H1 (cell line): ENCODE measurements around the gene MLEC. TPM values are rescaled to one million over a fixed set of nuclear protein-coding genes. Genes with fewer than 3 reads are reported as not detected.

ENCODE experiments used
- CTCF ChIA-PET: fragments of 300-600 bp; sonication (Branson Sonifier 250); formaldehyde crosslinking; loops from one replicate; lab custom pipeline; 2021; ENCODE audit not compliant: partially characterized antibody; lab: Charles Lee
- POLR2A ChIA-PET: fragments of 300-600 bp; sonication (Branson Sonifier 250); formaldehyde crosslinking; loops from one replicate; lab custom pipeline; 2021; ENCODE audit warnings: inconsistent platforms; ENCODE audit not compliant: partially characterized antibody; lab: Charles Lee
- DNase-seq, 2 experiments: peaks; one replicate each; pipeline versions ENCODE4 v3.0.0 to v3.0.0-alpha.2; 2010 to 2022; ENCODE audit warnings: low spot score in 2 of 2, low read depth in 1 of 2, mixed read lengths in 1 of 2
- FAIRE-seq: peaks from 2 replicates; lab custom pipeline; 2011; peaks lifted over from hg19 to GRCh38; lab: Jason Lieb, UNC
- H2AFZ ChIP-seq: 2 replicates; pipeline ENCODE4 v1.8.1; 2012; ENCODE audit warnings: low read length, inconsistent platforms
- H2AK5ac ChIP-seq: 2 replicates; pipeline ENCODE4 v1.6.1; 2013; ENCODE audit warnings: low read depth, low read length
- H2BK120ac ChIP-seq: replicated peaks from 2 replicates; pipeline ENCODE3; 2013; ENCODE audit warnings: low read depth, low read length, inconsistent platforms
- H2BK12ac ChIP-seq: 2 replicates; pipeline ENCODE4 v1.6.1; 2013; ENCODE audit warnings: low read depth, low read length
- H2BK15ac ChIP-seq: 2 replicates; pipeline ENCODE4 v1.6.1; 2013; ENCODE audit warnings: low read length
- H2BK20ac ChIP-seq: 2 replicates; pipeline ENCODE4 v1.6.1; 2013; ENCODE audit warnings: low read length
- H2BK5ac ChIP-seq: 2 replicates; pipeline ENCODE4 v1.6.1; 2013; ENCODE audit warnings: low read depth, low read length
- H3K14ac ChIP-seq: 2 replicates; pipeline ENCODE4 v1.6.1; 2013; ENCODE audit warnings: inconsistent platforms; ENCODE audit not compliant: insufficient read length
- H3K18ac ChIP-seq: 2 replicates; pipeline ENCODE4 v1.6.1; 2013; ENCODE audit warnings: low read length; ENCODE audit errors: extremely low read depth
- H3K23ac ChIP-seq: 2 replicates; pipeline ENCODE4 v1.6.1; 2013; ENCODE audit warnings: inconsistent platforms; ENCODE audit not compliant: insufficient read length
- H3K23me2 ChIP-seq: 2 replicates; pipeline ENCODE4 v1.6.1; 2013; ENCODE audit warnings: low read depth, low read length
- H3K27ac ChIP-seq: 2 replicates; pipeline ENCODE4 v1.6.1; 2011; ENCODE audit warnings: low read depth, low read length, inconsistent platforms
- H3K27me3 ChIP-seq, 4 experiments: replicated peaks in 1 of 4; 1 replicate in 1 of 4; 2 replicates in 3 of 4; pipeline versions ENCODE4 v1.6.1 to v1.8.1; 2011 to 2013; ENCODE audit warnings: low read length in 3 of 4, mild to moderate bottlenecking in 3 of 4, inconsistent platforms in 2 of 4, mixed read lengths in 2 of 4, moderate library complexity in 1 of 4; ENCODE audit not compliant: control insufficient read depth in 3 of 4, insufficient read depth in 3 of 4; ENCODE audit errors: extremely low read depth in 1 of 4
- H3K36me3 ChIP-seq, 4 experiments: 2 replicates each; pipeline versions ENCODE4 v1.6.1 to v1.8.1; 2011 to 2013; ENCODE audit warnings: mild to moderate bottlenecking in 4 of 4, low read length in 3 of 4, moderate library complexity in 2 of 4, control low read depth in 1 of 4, inconsistent platforms in 1 of 4; ENCODE audit not compliant: insufficient read depth in 4 of 4, control insufficient read depth in 2 of 4
- H3K4ac ChIP-seq: replicated peaks from 2 replicates; pipeline ENCODE3; 2013; ENCODE audit warnings: low read length, low read depth, mixed read lengths, inconsistent platforms; ENCODE audit not compliant: insufficient read length
- H3K4me1 ChIP-seq, 4 experiments: replicated peaks in 1 of 4; 1 replicate in 1 of 4; 2 replicates in 3 of 4; pipeline versions ENCODE4 v1.6.1 to v1.8.1; 2011 to 2013; ENCODE audit warnings: low read length in 3 of 4, inconsistent platforms in 2 of 4, mixed read lengths in 1 of 4; ENCODE audit not compliant: insufficient read depth in 4 of 4, control insufficient read depth in 3 of 4
- H3K4me2 ChIP-seq, 2 experiments: 2 replicates each; pipeline versions ENCODE4 v1.6.1 to v1.8.1; 2011 to 2013; ENCODE audit warnings: low read depth in 2 of 2, low read length in 2 of 2, control low read depth in 1 of 2, inconsistent platforms in 1 of 2, mild to moderate bottlenecking in 1 of 2; ENCODE audit not compliant: insufficient read depth in 1 of 2
- H3K4me3 ChIP-seq, 4 experiments: fragments of 200-600, 300-600 bp in 1 of 4; sonication (generic), shearing (Covaris generic), sonication (Bioruptor Twin) in 1 of 4; 2 replicates each; pipeline versions ENCODE4 v1.5.1 to v1.8.1; 2011 to 2016; ENCODE audit warnings: low read length in 4 of 4, low read depth in 3 of 4, control low read depth in 2 of 4, inconsistent platforms in 2 of 4, mild to moderate bottlenecking in 2 of 4, mixed read lengths in 1 of 4, moderate library complexity in 1 of 4; ENCODE audit not compliant: insufficient read depth in 2 of 4; ENCODE audit errors: extremely low read depth in 1 of 4
- H3K56ac ChIP-seq: replicated peaks from 2 replicates; pipeline ENCODE3; 2013; ENCODE audit warnings: low read depth, mild to moderate bottlenecking, mixed read lengths, low read length, inconsistent platforms; ENCODE audit not compliant: insufficient read length
- H3K79me1 ChIP-seq: 2 replicates; pipeline ENCODE4 v1.6.1; 2013; ENCODE audit warnings: low read depth, low read length, control low read depth
- H3K79me2 ChIP-seq, 2 experiments: 2 replicates each; pipeline versions ENCODE4 v1.6.1 to v1.8.1; 2012 to 2013; ENCODE audit warnings: low read length in 2 of 2, mild to moderate bottlenecking in 2 of 2, inconsistent platforms in 1 of 2; ENCODE audit not compliant: insufficient read depth in 2 of 2, control insufficient read depth in 1 of 2
- H3K9ac ChIP-seq, 4 experiments: replicated peaks in 1 of 4; 1 replicate in 1 of 4; 2 replicates in 3 of 4; pipeline versions ENCODE4 v1.6.1 to v1.8.1; 2011 to 2013; ENCODE audit warnings: low read depth in 3 of 4, low read length in 3 of 4, control low read depth in 2 of 4, mild to moderate bottlenecking in 2 of 4, moderate library complexity in 2 of 4, inconsistent platforms in 1 of 4; ENCODE audit errors: extremely low read depth in 1 of 4
- H3K9me3 ChIP-seq, 2 experiments: 2 replicates each; pipeline versions ENCODE4 v1.6.1 to v1.8.1; 2012 to 2013; ENCODE audit warnings: mild to moderate bottlenecking in 2 of 2, moderate library complexity in 2 of 2, control low read depth in 1 of 2, inconsistent platforms in 1 of 2, low read depth in 1 of 2, low read length in 1 of 2, mixed read lengths in 1 of 2; ENCODE audit not compliant: insufficient read depth in 2 of 2
- H4K20me1 ChIP-seq, 2 experiments: replicated peaks in 1 of 2; 2 replicates each; pipeline versions ENCODE3 to v1.8.1; 2011 to 2013; ENCODE audit warnings: inconsistent platforms in 2 of 2, low read length in 2 of 2, mild to moderate bottlenecking in 1 of 2; ENCODE audit not compliant: insufficient read depth in 2 of 2, control insufficient read depth in 1 of 2
- H4K5ac ChIP-seq: 2 replicates; pipeline ENCODE4 v1.6.1; 2013; ENCODE audit warnings: low read length, low read depth, mixed read lengths, inconsistent platforms; ENCODE audit not compliant: insufficient read length
- H4K8ac ChIP-seq: 2 replicates; pipeline ENCODE4 v1.8.0; 2013; ENCODE audit warnings: mild to moderate bottlenecking, moderate library complexity, low read length, inconsistent platforms; ENCODE audit not compliant: insufficient read depth; ENCODE audit errors: extremely low read depth
- H4K91ac ChIP-seq: replicated peaks from 2 replicates; pipeline ENCODE3; 2013; ENCODE audit warnings: low read length, mixed read lengths, inconsistent platforms; ENCODE audit not compliant: insufficient read length
- CBX5 ChIP-seq: fragments of 300-800, 300-1000 bp; sonication (generic); IDR thresholded peaks from 2 replicates; pipeline ENCODE4 v1.7.1; 2016; ENCODE audit warnings: antibody characterized with exemption, low read length, low read depth
- CEBPB ChIP-seq: IDR thresholded peaks from 2 replicates; pipeline ENCODE4 v1.6.1; 2012; ENCODE audit warnings: low read depth, low read length
- EZH2 ChIP-seq: fragments of 200-600 bp; sonication (generic); IDR thresholded peaks from 2 replicates; pipeline ENCODE4 v1.7.1; 2012; ENCODE audit warnings: low read depth, mild to moderate bottlenecking, moderate library complexity, low read length, inconsistent platforms; ENCODE audit not compliant: severe bottlenecking
- FOSL1 ChIP-seq: IDR thresholded peaks from 2 replicates; pipeline ENCODE4 v1.6.1; 2011; ENCODE audit warnings: mild to moderate bottlenecking, low read depth, low read length, moderate library complexity; ENCODE audit not compliant: insufficient read depth
- GTF2F1 ChIP-seq: IDR thresholded peaks from 2 replicates; pipeline ENCODE4 v1.6.1; 2012; ENCODE audit warnings: low read depth, low read length, improper control_type of control experiment, borderline replicate concordance
- KDM1A ChIP-seq: fragments of 200-600, 300-600 bp; sonication (generic); IDR thresholded peaks from 2 replicates; pipeline ENCODE4 v1.7.1; 2016; ENCODE audit warnings: mild to moderate bottlenecking, low read length, borderline replicate concordance
- KDM4A ChIP-seq: IDR thresholded peaks from one replicate; pipeline ENCODE4 v1.7.1; 2012; ENCODE audit warnings: low read depth, mild to moderate bottlenecking, moderate library complexity, low read length, inconsistent platforms; ENCODE audit not compliant: severe bottlenecking
- KDM5A ChIP-seq: fragments of 200-600 bp; IDR thresholded peaks from 2 replicates; pipeline ENCODE4 v1.7.1; 2012; ENCODE audit warnings: mild to moderate bottlenecking, low read length, inconsistent platforms, mixed read lengths
- NRF1 ChIP-seq: IDR thresholded peaks from 2 replicates; pipeline ENCODE4 v1.6.1; 2011; ENCODE audit warnings: mild to moderate bottlenecking, low read depth, low read length, improper control_type of control experiment
- POU5F1 ChIP-seq: IDR thresholded peaks from 2 replicates; pipeline ENCODE4 v1.6.1; 2011; ENCODE audit warnings: low read depth, mild to moderate bottlenecking, low read length, moderate library complexity
- SAP30 ChIP-seq: fragments of 300-600 bp; sonication (generic); IDR thresholded peaks from 2 replicates; pipeline ENCODE4 v1.7.1; 2012; ENCODE audit warnings: low read length, moderate library complexity, mild to moderate bottlenecking, inconsistent platforms; ENCODE audit not compliant: insufficient read depth, insufficient replicate concordance
- SRF ChIP-seq: IDR thresholded peaks from 2 replicates; pipeline ENCODE4 v1.6.1; 2011; ENCODE audit warnings: mild to moderate bottlenecking, low read depth, low read length, moderate library complexity
- TAF1 ChIP-seq: IDR thresholded peaks from 2 replicates; pipeline ENCODE4 v1.6.1; 2011; ENCODE audit warnings: mild to moderate bottlenecking, low read depth, low read length
- TBP ChIP-seq: IDR thresholded peaks from 2 replicates; pipeline ENCODE4 v1.6.1; 2011; ENCODE audit warnings: low read depth, low read length, improper control_type of control experiment
- TCF12 ChIP-seq: IDR thresholded peaks from 2 replicates; pipeline ENCODE4 v1.6.1; 2011; ENCODE audit warnings: low read depth, mild to moderate bottlenecking, low read length
- WGBS, 2 experiments: shearing (Covaris generic) in 1 of 2; methylation state at CpG; one replicate each; pipeline versions ENCODE4 v1.1.6 to v1.1.7; 2013 to 2015; ENCODE audit warnings: low lambda C conversion rate in 2 of 2, mixed read lengths in 2 of 2, inconsistent platforms in 1 of 2, low coverage in 1 of 2, missing lambda C conversion rate in 1 of 2; ENCODE audit not compliant: insufficient replicate concordance in 2 of 2, insufficient coverage in 1 of 2, insufficient read length in 1 of 2; ENCODE audit errors: extremely low coverage in 1 of 2, missing lambda C conversion rate in 1 of 2; 5-methylcytosine and 5-hydroxymethylcytosine counted together
- polyA plus RNA-seq, 7 experiments: library from polyadenylated mRNA; depleted of rRNA in 3 of 7; stranded (reverse) in 5 of 7; unstranded in 2 of 7; fragments of >200 nt in 5 of 7; fragments of 200-250 nt in 2 of 7; gene quantifications; 1 replicate in 5 of 7; 2 replicates in 1 of 7; 4 replicates in 1 of 7; pipeline versions ENCODE4 v1.2.1 to v1.2.3, GENCODE V29; 2011 to 2013; ENCODE audit warnings: missing spikeins in 2 of 7, mixed read lengths in 2 of 7
- total RNA-seq: library from RNA; stranded (reverse); fragmentation: NEBNext Ultra II Directional; extraction: Animal tissue kit (Norgen Biotek cat#: 25700); gene quantifications from 2 replicates; pipeline ENCODE4 v1.2.1, GENCODE V29; 2021

Gene MLEC
- total and polyA plus RNA-seq, 2 of the 8 experiments (the other 6 are each of a cell fraction or from before 2014, with no cell fraction given): 37.1 to 260 TPM

- Histone ChIP-seq H3K27me3 (no peaks in the 10 kb centered on the region), H4K20me1 (no peaks in the 10 kb centered on the region), H2BK5ac (no peak overlapping the region), H2BK15ac (no peak overlapping the region), H3K36me3 (no peaks in the 10 kb centered on the region; a peak in 1 of 8 replicates), H4K8ac (no peak overlapping the region), H3K79me1 (no peaks in the 10 kb centered on the region), H3K4me2 (no peak overlapping the region), H3K4me3 (no peak overlapping the region), H3K23me2 (no peaks in the 10 kb centered on the region), H3K18ac (no peak overlapping the region), H4K91ac (no peak overlapping the region), H3K56ac (no peak overlapping the region), H4K5ac (no peak overlapping the region), H2BK12ac (no peak overlapping the region), H3K14ac (no peak overlapping the region), H2BK20ac (no peak overlapping the region), H3K4me1 (no peaks in the 10 kb centered on the region), H3K23ac (no peak overlapping the region), H3K4ac (no peak overlapping the region), H2AFZ (no peak overlapping the region), H2BK120ac (no peak overlapping the region), H3K9ac (no peak overlapping the region), H3K9me3 (no peaks in the 10 kb centered on the region; a peak in 1 of 4 replicates), H3K79me2 (no peaks in the 10 kb centered on the region), H3K27ac (no peak overlapping the region), H2AK5ac (no peak overlapping the region)
- no peak for TF ChIP-seq TBP
- TF ChIP-seq GTF2F1: no peak
- TF ChIP-seq KDM1A: no peak
- TF ChIP-seq SAP30: no peak
- TF ChIP-seq NRF1: no peak
- no peak for TF ChIP-seq TAF1
- TF ChIP-seq SRF: no peak
- no peak for TF ChIP-seq FOSL1
- TF ChIP-seq CBX5: no peak
- no peak for TF ChIP-seq KDM4A
- TF ChIP-seq POU5F1: no peak
- no peak for TF ChIP-seq CEBPB
- no peak for TF ChIP-seq TCF12
- TF ChIP-seq EZH2: no peak
- no peak for TF ChIP-seq KDM5A
- ChIA-PET CTCF (interaction anchor here (0.8 to 1.1 kb wide), 3 partner anchors 19 to 151 kb away, joined by 3 read pairs; no protein-coding TSS in a partner anchor), POLR2A (interaction anchor here (0.9 to 1.0 kb wide), 2 partner anchors 14 to 85 kb away, joined by 3 read pairs; no protein-coding TSS in a partner anchor)
- DNase-seq (no peak), FAIRE-seq (no peak)
- 88% methylated on average over 10 of the region's 10 CpGs; no CpG with 5 or more reads in 1 of the 2 experiments for WGBS, 2 experiments
These were observed 47.3 kb downstream of the MLEC start for GRCh38 chr12:120734210-120734609.
